SK-N-SH (cell line): ENCODE data around the gene ERO1A. TPM values are rescaled to one million over a fixed set of nuclear protein-coding genes. Genes with fewer than 3 reads are reported as not detected.

Source experiments
- CTCF ChIA-PET: fragments of 300-600, 350-600 bp; formaldehyde crosslinking; extraction: SDS; loops from one replicate; lab custom pipeline; 2021; lab: Yijun Ruan, JAX
- POLR2A ChIA-PET: fragments of 350-600 bp; sonication (Branson Sonifier 250); formaldehyde crosslinking; extraction: SDS; loops from one replicate; lab custom pipeline; 2020; ENCODE audit warnings: antibody characterized with exemption, inconsistent platforms; lab: Yijun Ruan, JAX
- DNase-seq: peaks from one replicate; pipeline ENCODE4 v3.0.0; 2012
- H2AFZ ChIP-seq: fragments of 200-600 bp; sonication (generic); 2 replicates; pipeline ENCODE4 v1.8.1; 2016; ENCODE audit warnings: antibody characterized with exemption, mild to moderate bottlenecking, low read depth
- H3F3A ChIP-seq: fragments of 200-600 bp; sonication (generic); replicated peaks from 2 replicates; pipeline ENCODE3; 2016; ENCODE audit warnings: antibody characterized with exemption, mild to moderate bottlenecking; ENCODE audit not compliant: insufficient read depth
- H3K27ac ChIP-seq, 2 experiments: fragments of 200-500 bp in 1 of 2; fragments of 200-600 bp in 1 of 2; sonication (Bioruptor generic) in 1 of 2; sonication (generic), shearing (Covaris generic) in 1 of 2; 2 replicates each; pipeline versions ENCODE4 v1.5.1 to v1.6.1; 2014 to 2016; ENCODE audit warnings: low read depth in 2 of 2, inconsistent platforms in 1 of 2, low read length in 1 of 2, mild to moderate bottlenecking in 1 of 2, mixed read lengths in 1 of 2
- H3K27me3 ChIP-seq: fragments of 200-600 bp; sonication (generic), shearing (Covaris generic); 2 replicates; pipeline ENCODE4 v1.6.1; 2016; ENCODE audit warnings: mixed run types; ENCODE audit not compliant: insufficient read depth
- H3K36me3 ChIP-seq, 2 experiments: fragments of 200-500 bp in 1 of 2; fragments of 200-600 bp in 1 of 2; sonication (Bioruptor generic) in 1 of 2; sonication (generic) in 1 of 2; replicated peaks in 1 of 2; 2 replicates each; pipeline versions ENCODE3 to v1.5.1; 2014 to 2016; ENCODE audit warnings: low read length in 1 of 2, mild to moderate bottlenecking in 1 of 2; ENCODE audit not compliant: insufficient read depth in 2 of 2, control insufficient read depth in 1 of 2
- H3K4me1 ChIP-seq, 2 experiments: fragments of 200-500 bp in 1 of 2; fragments of 200-600 bp in 1 of 2; sonication (Bioruptor generic) in 1 of 2; sonication (generic), shearing (Covaris generic) in 1 of 2; 2 replicates each; pipeline versions ENCODE4 v1.5.1 to v1.6.1; 2014 to 2016; ENCODE audit warnings: low read depth in 1 of 2, low read length in 1 of 2, mixed run types in 1 of 2; ENCODE audit not compliant: insufficient read depth in 2 of 2, control insufficient read depth in 1 of 2
- H3K4me2 ChIP-seq: fragments of 200-600 bp; sonication (generic), shearing (Covaris generic); 2 replicates; pipeline ENCODE4 v1.6.1; 2017; ENCODE audit warnings: mixed run types
- H3K4me3 ChIP-seq, 2 experiments: fragments of 200-500 bp in 1 of 2; fragments of 200-600 bp in 1 of 2; sonication (Bioruptor generic) in 1 of 2; sonication (generic), shearing (Covaris generic) in 1 of 2; 2 replicates each; pipeline versions ENCODE4 v1.5.1 to v1.8.1; 2014 to 2016; ENCODE audit warnings: low read depth in 2 of 2, inconsistent platforms in 1 of 2, low read length in 1 of 2, mild to moderate bottlenecking in 1 of 2, mixed read lengths in 1 of 2, moderate library complexity in 1 of 2
- H3K79me2 ChIP-seq: fragments of 200-600 bp; sonication (generic); 2 replicates; pipeline ENCODE4 v1.8.1; 2017; ENCODE audit warnings: mild to moderate bottlenecking; ENCODE audit not compliant: insufficient read depth
- H3K9ac ChIP-seq: fragments of 200-600 bp; sonication (generic); 2 replicates; pipeline ENCODE4 v1.6.1; 2017; ENCODE audit warnings: mixed run types
- H3K9me2 ChIP-seq: fragments of 200-600 bp; sonication (generic); 2 replicates; pipeline ENCODE4 v1.6.1; 2017; ENCODE audit warnings: mixed run types
- H3K9me3 ChIP-seq: fragments of 200-600 bp; sonication (generic); 2 replicates; pipeline ENCODE4 v1.6.1; 2017; ENCODE audit warnings: mixed run types, mild to moderate bottlenecking, moderate library complexity
- H4K20me1 ChIP-seq: fragments of 200-600 bp; sonication (generic); 2 replicates; pipeline ENCODE4 v1.6.1; 2017; ENCODE audit warnings: mild to moderate bottlenecking, mixed run types; ENCODE audit not compliant: insufficient read depth
- CHD2 ChIP-seq: fragments of 150-350 bp; IDR thresholded peaks from 2 replicates; pipeline ENCODE4 v1.6.1; 2018; ENCODE audit warnings: low read length; ENCODE audit not compliant: partially characterized antibody
- ELF1 ChIP-seq: IDR thresholded peaks from 2 replicates; pipeline ENCODE4 v1.4.0; 2012
- FOXJ3 ChIP-seq: sonication (generic); formaldehyde crosslinking; IDR thresholded peaks from 2 replicates; pipeline ENCODE4 v1.5.1; 2020; ENCODE audit warnings: mild to moderate bottlenecking, missing genetic modification reagents
- FOXM1 ChIP-seq: IDR thresholded peaks from 2 replicates; pipeline ENCODE4 v1.4.0; 2012; ENCODE audit warnings: low read depth, mild to moderate bottlenecking
- GABPA ChIP-seq: IDR thresholded peaks from 2 replicates; pipeline ENCODE4 v1.4.0; 2012; ENCODE audit warnings: low read depth, mild to moderate bottlenecking
- GATA2 ChIP-seq: sonication (generic); formaldehyde crosslinking; IDR thresholded peaks from 2 replicates; pipeline ENCODE4 v1.5.0; 2020; ENCODE audit warnings: mild to moderate bottlenecking, missing genetic modification reagents
- JUND ChIP-seq: IDR thresholded peaks from 2 replicates; pipeline ENCODE4 v1.4.0; 2012
- MXI1 ChIP-seq: IDR thresholded peaks from 2 replicates; pipeline ENCODE4 v1.6.1; 2012; ENCODE audit warnings: mild to moderate bottlenecking, low read depth, low read length, improper control_type of control experiment
- NRF1 ChIP-seq: IDR thresholded peaks from 2 replicates; pipeline ENCODE4 v1.6.1; 2012; ENCODE audit warnings: low read depth, mild to moderate bottlenecking, low read length
- RAD21 ChIP-seq: IDR thresholded peaks from 2 replicates; pipeline ENCODE4 v1.6.1; 2012; ENCODE audit warnings: mild to moderate bottlenecking, low read length
- RXRA ChIP-seq: IDR thresholded peaks from 2 replicates; pipeline ENCODE4 v1.4.0; 2012; ENCODE audit warnings: low read depth, mild to moderate bottlenecking, borderline replicate concordance
- SIN3A ChIP-seq: IDR thresholded peaks from 2 replicates; pipeline ENCODE4 v1.6.1; 2012; ENCODE audit warnings: low read depth, mild to moderate bottlenecking, low read length, moderate library complexity, borderline replicate concordance
- SMC3 ChIP-seq: IDR thresholded peaks from 2 replicates; pipeline ENCODE4 v1.6.1; 2012; ENCODE audit warnings: low read depth, low read length, improper control_type of control experiment
- TAF1 ChIP-seq: IDR thresholded peaks from 2 replicates; pipeline ENCODE4 v1.6.1; 2012; ENCODE audit warnings: low read depth, mild to moderate bottlenecking, low read length, moderate library complexity, borderline replicate concordance
- TCF12 ChIP-seq: IDR thresholded peaks from 2 replicates; pipeline ENCODE4 v1.4.0; 2012
- TEAD4 ChIP-seq: IDR thresholded peaks from 2 replicates; pipeline ENCODE4 v1.4.0; 2012; ENCODE audit warnings: mild to moderate bottlenecking, borderline replicate concordance; ENCODE audit not compliant: insufficient read depth
- YY1 ChIP-seq: IDR thresholded peaks from 2 replicates; pipeline ENCODE4 v1.4.0; 2012; ENCODE audit warnings: low read depth, mild to moderate bottlenecking
- WGBS: methylation state at CpG from one replicate; pipeline ENCODE4 v1.1.6; 2017; ENCODE audit warnings: low lambda C conversion rate; 5-methylcytosine and 5-hydroxymethylcytosine counted together
- polyA plus RNA-seq, 3 experiments: library from polyadenylated mRNA; depleted of rRNA; stranded (reverse); fragments of >200 nt; gene quantifications; 2 replicates each; pipeline ENCODE4 v1.2.3, GENCODE V29; 2012
- TF ChIP-seq, protein P1 (sequence below): fragments of 200-600 bp; sonication (generic); IDR thresholded peaks from 2 replicates; pipeline ENCODE4 v1.6.1; 2017; ENCODE audit warnings: antibody characterized with exemption, mild to moderate bottlenecking, moderate library complexity
- TF ChIP-seq, protein P2 (sequence below): IDR thresholded peaks from 2 replicates; pipeline ENCODE4; 2012
- TF ChIP-seq, protein P3 (sequence below): fragments of 150-350 bp; IDR thresholded peaks from 2 replicates; pipeline ENCODE4 v1.6.1; 2017; ENCODE audit warnings: antibody characterized with exemption, low read length, low read depth, borderline replicate concordance
- TF ChIP-seq, protein P4 (sequence below): IDR thresholded peaks from 2 replicates; pipeline ENCODE4 v1.4.0; 2012; ENCODE audit warnings: low read depth

The ERO1A gene
- polyA plus RNA-seq, 1 of the 3 experiments (the other 2 are of a cell fraction), result 19.3 TPM

DNA sequence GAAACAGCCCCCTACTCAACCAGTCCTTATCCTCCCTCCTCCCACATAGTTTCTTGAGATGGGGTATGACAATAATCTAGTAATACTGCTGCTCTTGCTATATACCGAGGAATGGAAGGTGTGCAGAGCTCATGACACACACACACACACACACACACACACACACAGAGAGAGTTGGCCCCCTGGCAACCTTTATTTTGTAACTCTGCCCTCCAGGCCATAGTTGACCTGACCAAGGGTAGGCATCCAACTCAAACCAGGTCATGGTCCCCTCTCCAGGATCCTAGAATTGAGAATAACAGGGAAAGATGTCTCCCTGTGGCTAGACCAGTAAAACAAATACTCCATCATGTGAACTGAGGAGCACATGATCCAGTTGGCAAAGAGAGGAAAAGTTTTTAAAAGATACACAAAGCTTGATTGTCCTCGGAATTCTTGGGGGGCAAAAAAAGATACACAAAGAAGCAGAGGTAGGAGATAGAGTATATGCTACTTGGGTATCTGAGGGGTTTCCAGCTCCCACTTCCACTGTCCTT, 11.3 kb downstream of the ERO1A start (continued):
- TF ChIP-seq MXI1, result no peak
- no peak for TF ChIP-seq RAD21
- no peak for TF ChIP-seq RXRA
- no peak for TF ChIP-seq CHD2
- TF ChIP-seq TEAD4, result no peak

DNA sequence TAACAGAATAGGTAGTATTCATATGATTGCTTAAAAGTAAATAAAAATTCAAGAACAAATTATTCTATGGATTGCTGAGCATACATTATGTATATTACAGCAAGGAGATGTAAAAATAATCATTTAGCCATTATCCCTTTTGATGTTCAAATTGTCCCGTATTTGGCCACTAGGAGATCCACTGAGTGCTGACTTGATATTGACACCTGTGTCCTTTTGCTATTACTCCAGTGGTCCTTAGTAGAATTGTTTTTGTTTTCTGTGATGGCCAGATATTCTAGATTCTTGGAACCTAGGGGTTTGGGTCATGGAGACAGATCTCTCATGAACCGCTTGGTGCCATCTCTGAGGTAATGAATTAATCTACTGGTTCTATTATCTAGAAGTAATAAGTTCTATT, 16.8 kb downstream of the ERO1A start:
- DNase-seq, result peak; percentile 14
- Histone ChIP-seq H3K9me2 (no peaks in the 10 kb centered on the region), H2AFZ (no peak overlapping the region), H3K4me2 (no peak overlapping the region), H3K9ac (no peak overlapping the region), H3K4me3 (no peak overlapping the region), H3K27me3 (no peaks in the 10 kb centered on the region), H3K4me1 (no peaks in the 10 kb centered on the region), H3K79me2 (peaks cover 25% of the 10 kb centered on the region), H3K27ac (no peak overlapping the region), H3K36me3 (peaks cover 12 to 25% of the 10 kb centered on the region in 2 experiments), H4K20me1 (no peaks in the 10 kb centered on the region), H3F3A (peaks cover 5% of the 10 kb centered on the region), H3K9me3 (no peaks in the 10 kb centered on the region)
- TF ChIP-seq RAD21, result no peak
- TF ChIP-seq, protein P1, sequence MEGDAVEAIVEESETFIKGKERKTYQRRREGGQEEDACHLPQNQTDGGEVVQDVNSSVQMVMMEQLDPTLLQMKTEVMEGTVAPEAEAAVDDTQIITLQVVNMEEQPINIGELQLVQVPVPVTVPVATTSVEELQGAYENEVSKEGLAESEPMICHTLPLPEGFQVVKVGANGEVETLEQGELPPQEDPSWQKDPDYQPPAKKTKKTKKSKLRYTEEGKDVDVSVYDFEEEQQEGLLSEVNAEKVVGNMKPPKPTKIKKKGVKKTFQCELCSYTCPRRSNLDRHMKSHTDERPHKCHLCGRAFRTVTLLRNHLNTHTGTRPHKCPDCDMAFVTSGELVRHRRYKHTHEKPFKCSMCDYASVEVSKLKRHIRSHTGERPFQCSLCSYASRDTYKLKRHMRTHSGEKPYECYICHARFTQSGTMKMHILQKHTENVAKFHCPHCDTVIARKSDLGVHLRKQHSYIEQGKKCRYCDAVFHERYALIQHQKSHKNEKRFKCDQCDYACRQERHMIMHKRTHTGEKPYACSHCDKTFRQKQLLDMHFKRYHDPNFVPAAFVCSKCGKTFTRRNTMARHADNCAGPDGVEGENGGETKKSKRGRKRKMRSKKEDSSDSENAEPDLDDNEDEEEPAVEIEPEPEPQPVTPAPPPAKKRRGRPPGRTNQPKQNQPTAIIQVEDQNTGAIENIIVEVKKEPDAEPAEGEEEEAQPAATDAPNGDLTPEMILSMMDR, result peak; percentile 52
- TF ChIP-seq YY1, result no peak
- TF ChIP-seq TEAD4, result no peak
- WGBS, result 90% methylated on average over 2 of the region's 2 CpGs
- POLR2A ChIA-PET, result no interaction called here
- CTCF ChIA-PET, result no interaction called here

DNA sequence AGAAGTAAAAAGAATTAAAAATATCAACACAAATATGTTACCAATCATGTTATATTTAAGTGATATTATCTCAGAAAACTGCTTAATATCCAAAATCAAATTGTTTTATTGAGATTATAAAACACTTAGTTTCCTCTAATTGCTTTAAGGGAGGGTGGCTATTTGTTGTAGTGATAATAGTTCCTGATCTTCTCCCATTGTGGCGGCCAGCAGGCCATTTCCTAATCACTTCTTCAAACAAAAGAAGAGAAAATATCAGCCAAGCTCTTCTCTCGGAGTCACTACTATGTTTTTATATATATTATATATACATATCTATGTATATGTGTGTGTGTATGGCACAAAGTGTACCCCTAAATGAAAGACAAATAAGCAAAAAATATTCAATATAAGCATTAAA, 31.5 kb downstream of the ERO1A start:
- CTCF ChIA-PET, result interaction anchor here (1.0 kb wide), 2 partner anchors 9 to 390 kb away, joined by 3 read pairs; no protein-coding TSS in a partner anchor
- POLR2A ChIA-PET, result no interaction called here
- TF ChIP-seq, protein P2, sequence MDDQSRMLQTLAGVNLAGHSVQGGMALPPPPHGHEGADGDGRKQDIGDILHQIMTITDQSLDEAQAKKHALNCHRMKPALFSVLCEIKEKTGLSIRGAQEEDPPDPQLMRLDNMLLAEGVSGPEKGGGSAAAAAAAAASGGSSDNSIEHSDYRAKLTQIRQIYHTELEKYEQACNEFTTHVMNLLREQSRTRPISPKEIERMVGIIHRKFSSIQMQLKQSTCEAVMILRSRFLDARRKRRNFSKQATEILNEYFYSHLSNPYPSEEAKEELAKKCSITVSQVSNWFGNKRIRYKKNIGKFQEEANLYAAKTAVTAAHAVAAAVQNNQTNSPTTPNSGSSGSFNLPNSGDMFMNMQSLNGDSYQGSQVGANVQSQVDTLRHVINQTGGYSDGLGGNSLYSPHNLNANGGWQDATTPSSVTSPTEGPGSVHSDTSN, result no peak
- TF ChIP-seq NRF1 (no peak), TAF1 (no peak), ELF1 (no peak), GATA2 (CRISPR knock-in tag) (no peak), SMC3 (no peak), TCF12 (no peak), JUND (no peak), GABPA (no peak), SIN3A (no peak), MXI1 (no peak), RAD21 (no peak), FOXJ3 (no peak), FOXM1 (no peak)
- TF ChIP-seq, protein P3, sequence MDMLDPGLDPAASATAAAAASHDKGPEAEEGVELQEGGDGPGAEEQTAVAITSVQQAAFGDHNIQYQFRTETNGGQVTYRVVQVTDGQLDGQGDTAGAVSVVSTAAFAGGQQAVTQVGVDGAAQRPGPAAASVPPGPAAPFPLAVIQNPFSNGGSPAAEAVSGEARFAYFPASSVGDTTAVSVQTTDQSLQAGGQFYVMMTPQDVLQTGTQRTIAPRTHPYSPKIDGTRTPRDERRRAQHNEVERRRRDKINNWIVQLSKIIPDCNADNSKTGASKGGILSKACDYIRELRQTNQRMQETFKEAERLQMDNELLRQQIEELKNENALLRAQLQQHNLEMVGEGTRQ, result no peak
- TF ChIP-seq, protein P4, sequence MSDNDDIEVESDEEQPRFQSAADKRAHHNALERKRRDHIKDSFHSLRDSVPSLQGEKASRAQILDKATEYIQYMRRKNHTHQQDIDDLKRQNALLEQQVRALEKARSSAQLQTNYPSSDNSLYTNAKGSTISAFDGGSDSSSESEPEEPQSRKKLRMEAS, result no peak
- TF ChIP-seq, protein P1, result no peak

More for the DNA sequence above, 31.5 kb downstream of the ERO1A start:
- Histone ChIP-seq H3K4me2 (no peak overlapping the region), H3K9me2 (no peaks in the 10 kb centered on the region), H3F3A (no peaks in the 10 kb centered on the region), H3K9me3 (no peaks in the 10 kb centered on the region), H3K27me3 (no peaks in the 10 kb centered on the region), H3K9ac (no peak overlapping the region), H2AFZ (no peak overlapping the region), H3K4me1 (peaks cover 0 to 2% of the 10 kb centered on the region in 2 experiments; a peak in 1 of 4 replicates), H4K20me1 (no peaks in the 10 kb centered on the region), H3K4me3 (no peak overlapping the region), H3K36me3 (peaks cover 22 to 33% of the 10 kb centered on the region in 2 experiments), H3K79me2 (no peaks in the 10 kb centered on the region; the same call in 1 of the 2 replicates), H3K27ac (no peak overlapping the region; a peak in 1 of 4 replicates)
- 77% methylated on average over 2 of the region's 2 CpGs for WGBS
- peak; percentile 37 for DNase-seq
